ENCODE measurements around the gene JAZF1.

GRCh38 chr7:28105234-28105633 lies 75.4 kb downstream of the JAZF1 start:
- no peak for TF ChIP-seq CTCF (IDR thresholded peaks at IDR 0.05)
- TF ChIP-seq POLR2A (IDR thresholded peaks at IDR 0.05): no peak
